Subcutaneous adipose tissue (tissue), 4 donors: Measurements from ENCODE around the gene PRSS23. TPM values are rescaled to one million over a fixed set of nuclear protein-coding genes. Genes with fewer than 3 reads are reported as not detected.

Experiments
- CTCF ChIP-seq: fragments of 450-650 bp; IDR thresholded peaks from one replicate; pipeline ENCODE4 v1.5.1; 2016; ENCODE audit warnings: low read depth, mild to moderate bottlenecking, control low read depth, antibody characterized with exemption, moderate library complexity
- total RNA-seq, 4 donors: library from RNA; depleted of rRNA; stranded (reverse); fragments of >200 nt; gene quantifications; one replicate each; pipeline ENCODE4 v1.1.0, GENCODE V29; 2016

PRSS23 gene, protein sequence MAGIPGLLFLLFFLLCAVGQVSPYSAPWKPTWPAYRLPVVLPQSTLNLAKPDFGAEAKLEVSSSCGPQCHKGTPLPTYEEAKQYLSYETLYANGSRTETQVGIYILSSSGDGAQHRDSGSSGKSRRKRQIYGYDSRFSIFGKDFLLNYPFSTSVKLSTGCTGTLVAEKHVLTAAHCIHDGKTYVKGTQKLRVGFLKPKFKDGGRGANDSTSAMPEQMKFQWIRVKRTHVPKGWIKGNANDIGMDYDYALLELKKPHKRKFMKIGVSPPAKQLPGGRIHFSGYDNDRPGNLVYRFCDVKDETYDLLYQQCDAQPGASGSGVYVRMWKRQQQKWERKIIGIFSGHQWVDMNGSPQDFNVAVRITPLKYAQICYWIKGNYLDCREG
- 10 to 100 TPM; 14.8 to 29.8 (median 23.4) TPM for total RNA-seq

- TF ChIP-seq CTCF = no peak
Observed at GRCh38 chr11:86800076-86800959, at the start of gene PRSS23. Gene PRSS23 (plus strand): TSS chr11:86800542. CDS start chr11:86807644, 7,102 bp downstream.

DNA sequence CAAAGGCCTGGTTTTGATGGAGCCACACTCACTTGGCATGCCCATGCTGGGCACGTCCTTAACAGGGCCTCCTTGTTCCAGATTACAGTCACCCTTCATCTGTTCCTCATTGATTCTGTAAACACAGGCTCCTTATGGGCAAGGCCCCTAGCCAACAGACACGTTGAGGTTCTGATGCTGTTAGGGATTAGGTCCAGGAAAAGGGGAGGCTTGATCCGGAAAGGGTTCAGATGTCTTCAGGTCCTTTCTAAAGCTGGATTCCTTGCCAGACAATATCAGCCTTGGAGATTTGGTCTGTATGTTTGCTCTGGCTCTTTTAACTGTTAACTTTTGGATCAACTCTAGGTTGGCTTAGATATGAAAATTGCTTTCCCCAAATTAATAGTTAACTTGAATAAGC is 46.9 kb upstream of the PRSS23 start:
- TF ChIP-seq CTCF = no peak

GRCh38 chr11:86755146-86755545 is 45.2 kb upstream of the PRSS23 start:
- no peak for TF ChIP-seq CTCF

DNA sequence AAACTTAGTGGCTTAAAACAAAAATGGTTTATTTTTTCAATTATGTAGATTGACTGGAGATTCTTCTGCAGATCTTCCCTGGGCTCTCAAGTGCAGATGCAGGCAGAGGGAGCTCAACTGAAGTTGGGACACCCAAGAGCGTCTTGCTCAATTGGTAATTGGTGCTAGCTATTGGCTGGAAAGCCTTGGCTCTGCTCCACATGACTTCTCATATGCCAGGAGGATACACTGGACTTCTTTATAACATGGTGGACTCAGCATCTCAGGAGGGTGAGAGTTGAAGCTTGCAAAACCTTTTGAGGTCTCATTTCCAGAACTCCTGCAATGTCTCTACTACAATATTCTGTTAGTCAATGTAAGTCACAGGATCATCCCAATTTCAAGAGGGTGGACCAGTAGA is 42.2 kb upstream of the PRSS23 start:
- no peak for TF ChIP-seq CTCF

- TF ChIP-seq CTCF = no peak
Observed at GRCh38 chr11:86760577-86760976, 39.8 kb upstream of the PRSS23 start.

- TF ChIP-seq CTCF = no peak
Observed at GRCh38 chr11:86761978-86762377, 38.4 kb upstream of the PRSS23 start.

- TF ChIP-seq CTCF = no peak
Observed at GRCh38 chr11:86765203-86765602, 35.1 kb upstream of the PRSS23 start.
